HG03108 (cell line): ENCODE results near the gene DAPK1.
A peak's percentile ranks its signal among the peaks of the same experiment; 100 is the strongest.
"Not testable (repeated sequence)": the region's sequence is repeated elsewhere in the genome, so short reads cannot be mapped to it uniquely, and the experiment has no call there.

Experiments
- ATAC-seq: cut with Tn5 transposase; IDR thresholded peaks from one replicate; pipeline ENCODE4 v1.9.1; 2021; ENCODE audit warnings: moderate library complexity; ENCODE audit not compliant: unreplicated experiment

Gene DAPK1

DNA sequence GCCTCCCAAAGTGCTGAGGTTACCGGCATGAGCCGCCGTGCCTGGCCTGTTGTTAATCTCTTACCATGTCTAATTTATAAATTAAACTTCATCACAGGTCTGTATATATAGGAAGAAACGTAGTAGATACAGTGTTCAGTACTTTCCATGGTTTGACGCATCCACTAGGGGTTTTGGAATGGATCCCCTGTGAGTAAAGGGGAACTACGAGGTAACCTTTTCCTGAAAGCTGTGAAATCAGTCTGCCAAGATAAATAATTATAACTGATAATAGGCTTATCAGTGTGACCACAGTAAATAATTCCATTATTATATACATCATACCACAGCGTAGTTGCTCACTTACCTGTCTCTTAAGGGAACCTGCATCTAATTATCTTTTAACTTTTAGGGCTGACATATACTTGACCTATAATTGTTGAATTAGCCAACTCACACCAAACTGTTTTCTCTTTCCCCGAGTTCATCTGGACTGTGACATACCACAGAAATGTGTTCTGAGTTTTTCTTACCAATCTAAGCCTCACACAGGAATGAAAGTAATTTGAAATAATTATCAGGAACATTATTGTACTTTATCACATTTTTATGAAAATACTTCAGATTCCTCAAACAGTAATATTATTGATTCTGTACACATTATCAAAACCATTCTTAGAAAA is 42.9 kb downstream of the DAPK1 start:
- ATAC-seq = no peak

DNA sequence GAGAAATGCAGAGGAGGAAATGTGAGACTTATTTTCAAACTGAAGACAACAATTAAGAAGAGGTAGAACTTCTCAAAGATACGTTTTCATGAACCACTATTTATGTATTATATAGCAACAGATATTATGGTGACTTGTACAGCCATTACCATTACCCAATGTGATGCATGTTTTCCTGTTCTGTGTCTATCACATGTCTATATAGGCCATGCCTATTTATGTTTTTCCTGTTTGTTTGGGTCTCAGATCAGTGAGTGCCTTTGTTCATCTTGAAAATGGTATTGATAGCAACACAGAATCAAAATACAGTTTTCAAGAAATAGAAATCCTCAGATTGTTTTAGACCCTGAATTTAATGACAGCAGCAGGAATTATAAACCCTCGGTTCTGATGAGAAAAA is 44.0 kb downstream of the DAPK1 start:
- no peak for ATAC-seq

DNA sequence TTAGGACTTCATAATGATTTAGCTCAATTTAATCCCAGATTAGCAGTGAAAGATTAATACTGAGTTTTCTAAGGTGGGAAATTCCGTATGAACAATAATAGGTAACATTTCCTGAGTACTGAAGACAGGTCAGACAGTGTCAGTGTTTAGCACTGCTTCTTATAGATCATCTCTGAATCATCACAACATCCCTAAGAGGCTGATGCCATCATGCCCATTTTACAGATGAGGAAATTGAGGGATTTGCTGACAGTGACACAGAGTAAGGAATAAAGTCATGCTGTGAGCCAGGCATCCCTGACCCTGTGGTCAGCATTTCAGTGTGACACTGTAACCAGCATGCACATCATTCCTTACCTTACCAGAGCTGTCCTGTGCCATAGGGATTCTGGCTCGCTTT is 44.5 kb downstream of the DAPK1 start:
- ATAC-seq = no peak

DNA sequence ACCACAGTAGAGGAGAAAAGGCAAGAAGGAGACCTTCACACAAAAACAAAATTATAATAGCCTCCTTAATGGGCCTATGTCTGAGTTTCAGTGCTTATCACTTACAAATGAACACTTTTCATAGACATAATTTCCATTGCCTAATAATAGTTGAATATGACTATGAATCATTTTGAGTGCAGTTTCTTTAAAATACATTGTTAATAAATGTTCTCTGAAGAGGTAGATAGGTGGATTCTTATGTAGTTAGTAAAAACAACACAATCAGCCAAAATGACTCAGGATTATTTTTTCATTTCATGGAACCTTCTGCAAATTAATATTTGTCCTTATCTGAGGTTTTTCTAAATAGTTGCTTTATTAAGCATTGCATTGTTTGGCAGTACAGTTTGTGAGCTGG is 45.6 kb downstream of the DAPK1 start:
- ATAC-seq = no peak

DNA sequence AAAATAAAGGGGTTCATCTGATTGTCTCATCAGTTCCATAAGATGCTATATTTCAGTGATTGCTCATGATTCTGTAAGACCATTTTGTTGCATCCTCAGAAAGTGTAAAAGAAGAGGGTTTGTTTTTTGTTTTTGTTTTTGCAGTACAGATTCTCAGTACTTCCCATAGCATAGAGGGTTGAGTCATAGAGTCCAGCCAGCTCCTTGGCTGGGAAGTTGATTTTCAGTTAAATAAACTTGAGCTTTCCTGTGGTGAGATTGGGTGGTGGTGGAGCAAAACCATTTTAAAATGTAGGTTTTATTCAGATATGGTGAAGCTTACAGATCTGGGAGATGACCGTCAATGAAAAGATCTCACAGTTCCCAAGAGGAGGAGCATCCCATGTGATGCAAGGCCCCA is 48.2 kb downstream of the DAPK1 start:
- ATAC-seq = no peak

DNA sequence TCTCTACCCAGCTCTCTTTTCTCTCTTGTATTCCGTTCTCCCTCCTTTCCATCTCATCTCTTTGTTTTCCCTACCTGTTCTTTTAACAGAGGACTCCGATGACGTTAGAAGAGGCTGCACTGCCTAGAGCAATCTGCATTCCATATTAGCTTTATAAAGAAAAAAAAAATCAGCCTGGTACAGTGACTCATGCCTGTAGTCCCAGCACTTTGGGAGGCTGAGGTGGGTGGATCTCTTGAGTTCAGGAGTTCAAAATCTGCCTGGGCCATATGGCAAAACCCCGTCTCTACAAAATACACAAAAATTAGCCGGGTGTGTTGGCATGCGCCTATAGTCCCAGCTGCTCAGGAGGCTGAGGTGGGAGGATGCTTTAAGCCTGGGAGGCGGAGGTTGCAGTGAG is 49.0 kb downstream of the DAPK1 start:
- no peak for ATAC-seq

DNA sequence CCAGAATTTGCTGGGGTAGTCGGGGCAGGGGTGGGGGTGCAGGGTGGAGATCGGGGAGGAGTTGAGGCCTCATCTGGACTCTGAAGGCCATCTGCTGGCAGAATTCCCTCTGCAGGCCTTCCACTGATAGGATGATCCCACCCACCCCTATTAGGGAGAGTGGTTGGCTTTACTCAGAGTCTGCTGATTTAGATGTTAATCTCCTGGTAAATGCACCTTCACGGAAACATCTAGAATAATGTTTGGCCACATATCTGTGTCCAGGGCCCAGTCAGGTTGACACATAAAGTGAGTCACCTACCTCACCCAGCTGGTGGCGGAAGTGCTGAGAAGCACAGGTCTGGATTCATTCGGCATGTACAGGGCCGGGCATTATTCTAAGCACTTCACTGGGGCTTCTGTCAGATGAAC is 50.0 kb downstream of the DAPK1 start:
- ATAC-seq = no peak

DNA sequence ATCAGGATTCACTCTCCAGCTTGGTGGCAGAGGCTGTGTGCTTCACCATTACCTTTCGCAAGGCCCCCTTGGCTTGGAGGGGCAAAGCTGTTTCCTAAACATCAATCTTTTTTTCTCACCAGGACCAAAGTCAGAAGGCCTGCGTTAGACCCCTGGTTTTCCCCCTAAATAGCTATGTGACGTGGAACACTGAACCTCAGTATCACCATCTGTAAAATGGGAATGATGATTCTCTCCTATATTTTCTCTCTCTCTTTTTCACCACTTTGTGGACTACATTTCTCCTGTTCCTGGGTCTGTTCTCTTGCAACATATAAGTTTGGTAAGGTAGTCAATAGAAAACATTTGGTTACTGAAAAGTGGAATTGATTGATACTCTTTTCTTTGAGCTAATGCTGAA is 50.5 kb downstream of the DAPK1 start:
- no peak for ATAC-seq

DNA sequence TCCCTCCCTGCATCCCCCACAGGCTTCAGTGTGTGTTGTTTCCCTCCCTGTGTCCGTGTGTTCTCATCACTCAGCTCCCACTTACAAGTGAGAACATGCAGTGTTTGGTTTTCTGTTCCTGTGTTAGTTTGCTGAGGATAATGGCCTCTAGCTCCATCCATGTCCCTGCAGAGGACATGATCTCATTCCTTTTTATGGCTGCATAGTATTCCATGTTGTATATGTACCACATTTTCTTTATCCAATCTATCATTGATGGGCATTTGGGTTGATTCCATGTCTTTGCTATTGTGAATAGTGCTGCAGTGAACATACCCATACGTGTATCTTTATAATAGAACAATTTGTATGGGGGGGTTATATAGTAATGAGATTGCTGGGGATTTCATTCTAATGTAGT is 51.4 kb downstream of the DAPK1 start:
- not testable (repeated sequence) for ATAC-seq

DNA sequence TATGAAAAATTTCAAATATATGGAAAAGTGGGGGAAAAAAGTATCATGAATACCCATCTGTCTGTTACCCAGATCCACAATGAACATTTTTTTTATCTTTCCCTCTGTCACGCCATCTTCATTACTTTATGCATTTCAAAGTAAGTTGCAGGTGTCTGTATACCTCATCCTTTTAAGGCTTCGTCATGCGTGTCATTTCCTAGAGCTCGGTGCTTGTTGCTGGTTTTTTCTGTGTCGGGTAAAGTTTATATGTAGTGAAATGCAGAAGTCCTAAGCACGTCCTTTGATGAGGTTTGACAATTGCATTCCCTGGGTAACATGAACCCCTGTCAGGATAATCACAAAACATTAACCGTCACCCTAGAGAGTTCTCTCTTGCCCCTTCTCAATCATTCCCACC is 52.1 kb downstream of the DAPK1 start:
- ATAC-seq = no peak

DNA sequence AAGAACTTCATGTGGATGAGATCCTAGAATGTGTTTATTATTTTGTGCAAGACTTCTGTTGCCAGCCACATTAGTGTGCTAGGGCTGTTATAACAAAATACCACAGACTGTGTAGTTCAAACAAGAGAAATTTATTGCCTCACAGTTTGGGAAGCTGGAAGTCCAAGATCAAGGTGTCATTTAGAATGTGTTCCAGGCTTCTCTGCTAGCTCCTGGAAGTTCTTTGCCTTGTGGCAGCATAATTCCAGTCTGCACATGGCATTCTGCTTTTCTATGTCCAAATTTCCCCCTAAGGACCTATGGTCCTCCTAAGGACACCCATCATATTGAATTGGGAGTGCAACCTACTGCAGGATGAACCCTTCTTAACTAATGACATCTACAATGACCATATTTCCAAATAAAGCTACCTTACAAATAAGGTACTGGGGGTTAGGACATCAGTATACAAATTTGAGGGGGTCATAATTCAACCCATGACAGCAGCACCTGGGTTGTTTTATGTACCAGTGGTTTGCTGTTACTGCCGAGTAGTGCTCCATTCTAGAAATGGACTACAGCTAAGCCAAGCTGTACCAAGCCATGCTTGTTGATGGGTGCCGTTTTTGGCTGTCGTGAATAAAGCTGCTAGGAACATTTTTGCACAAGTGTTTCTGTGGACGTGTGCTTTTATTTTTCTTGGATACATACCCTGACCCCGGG is 52.7 kb downstream of the DAPK1 start:
- no peak for ATAC-seq

DNA sequence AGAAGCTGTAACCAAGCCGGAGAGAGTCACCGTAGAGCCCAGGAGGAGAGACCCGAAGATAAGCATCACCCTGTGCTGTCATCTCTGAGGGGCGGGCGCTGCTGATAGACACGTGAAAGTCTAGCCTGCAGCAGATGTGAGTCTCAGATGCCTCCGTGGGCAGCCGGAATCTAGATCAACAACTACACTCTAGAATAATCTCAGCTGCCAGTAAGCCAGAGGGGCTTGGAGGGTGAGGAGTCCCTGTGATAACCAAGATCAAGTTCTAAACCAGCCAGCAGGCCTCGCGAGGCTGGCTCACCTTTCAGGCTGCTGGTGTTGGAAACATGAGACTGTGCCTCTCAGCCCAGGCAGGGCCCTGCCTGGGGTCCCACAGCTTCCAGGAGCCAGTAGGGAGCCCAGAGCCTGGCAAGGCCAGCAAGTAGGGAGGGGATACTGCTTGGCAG is 54.1 kb downstream of the DAPK1 start:
- no peak for ATAC-seq

DNA sequence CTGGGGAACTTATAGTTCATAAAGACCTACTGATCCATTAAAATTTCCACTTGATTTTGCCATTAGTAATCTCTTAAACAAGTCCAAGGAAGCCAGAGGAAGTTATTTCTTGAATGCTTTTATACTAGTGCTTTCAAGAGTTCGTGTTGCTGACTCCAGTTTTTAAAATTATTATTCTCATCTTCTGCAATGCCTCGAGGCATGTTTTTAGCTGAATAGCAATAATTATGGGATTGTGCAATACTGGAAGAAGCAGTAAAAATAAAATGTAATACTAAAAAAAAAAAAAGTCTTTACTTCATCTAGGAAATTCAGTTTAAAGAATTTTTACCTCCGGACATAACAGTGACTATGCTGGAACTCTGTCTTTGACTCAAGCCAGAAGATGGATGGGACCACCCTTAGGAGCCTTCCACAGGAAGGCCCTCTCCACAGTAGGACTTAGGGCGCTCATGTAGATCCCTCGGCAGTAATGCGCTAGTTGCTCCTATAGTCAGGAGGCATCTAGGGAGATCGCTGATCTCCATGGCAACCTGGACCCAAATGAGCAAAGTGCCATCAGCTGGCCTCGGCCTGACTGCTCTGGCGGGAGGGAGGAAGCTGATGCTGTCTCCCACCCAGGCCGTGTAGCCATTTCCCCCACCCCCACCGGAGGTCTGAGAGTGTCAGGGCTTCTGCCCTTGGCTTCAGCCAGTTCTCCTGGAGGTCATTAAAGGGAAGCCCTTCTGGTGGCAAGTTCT is 56.7 kb downstream of the DAPK1 start:
- no peak for ATAC-seq

DNA sequence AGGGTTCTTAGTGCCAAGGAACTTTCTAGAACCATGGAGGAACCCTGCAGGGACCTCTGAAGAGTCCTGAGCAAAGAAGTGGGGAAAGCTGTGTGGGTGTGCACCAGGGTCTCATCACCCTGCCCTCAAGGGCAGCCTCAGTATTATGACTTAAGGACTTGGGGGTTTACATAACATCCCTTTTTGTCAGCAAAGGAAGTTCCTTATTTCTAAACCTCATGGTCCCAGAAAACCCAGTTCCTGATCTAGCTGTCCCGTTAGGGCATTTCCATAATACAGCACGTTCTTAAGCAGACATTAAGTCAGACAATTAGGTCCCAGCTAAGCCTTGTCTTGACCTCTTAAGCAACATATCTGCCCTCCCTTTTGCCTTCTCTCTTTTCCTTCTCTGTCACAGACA is 57.3 kb downstream of the DAPK1 start:
- no peak for ATAC-seq

DNA sequence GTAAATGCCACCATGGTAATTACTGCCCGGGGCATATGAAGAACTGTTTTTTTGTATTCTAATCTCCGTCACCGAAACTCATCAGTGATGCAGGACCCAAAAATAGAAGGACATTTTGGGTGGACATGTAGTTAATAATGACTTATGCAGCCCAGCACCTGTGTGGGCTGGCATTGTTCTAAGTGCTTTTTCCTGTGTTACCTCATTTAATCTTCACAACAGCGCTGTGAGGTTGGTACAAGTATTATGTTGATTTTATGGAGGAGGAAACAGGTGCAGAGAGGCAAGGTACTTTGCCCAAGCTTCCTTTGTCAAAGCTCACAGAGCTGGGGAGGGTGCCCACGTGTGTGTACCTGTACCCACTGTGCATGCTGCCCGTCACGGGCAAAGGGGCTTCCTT is 58.4 kb downstream of the DAPK1 start:
- no peak for ATAC-seq

DNA sequence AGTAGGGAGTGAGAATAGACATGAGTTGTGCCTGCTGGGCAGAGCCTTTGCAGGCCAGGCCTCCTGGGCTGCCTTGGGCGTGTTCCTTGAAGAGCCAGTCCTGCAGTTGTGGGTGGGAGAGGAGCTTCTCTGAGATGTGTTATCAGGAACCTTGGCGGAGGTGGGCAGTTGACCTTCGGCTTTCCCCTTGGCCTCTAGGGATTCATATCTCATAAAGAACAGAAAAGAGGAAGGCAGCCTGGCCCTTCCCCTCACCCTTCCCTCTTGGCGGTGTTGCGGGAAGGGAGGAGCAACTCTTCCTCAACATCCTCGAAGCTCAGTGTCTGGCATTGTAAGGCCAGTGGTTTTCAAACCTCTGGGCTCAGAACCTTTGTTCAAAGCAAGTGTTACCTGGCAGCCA is 59.2 kb downstream of the DAPK1 start:
- ATAC-seq = no peak

DNA sequence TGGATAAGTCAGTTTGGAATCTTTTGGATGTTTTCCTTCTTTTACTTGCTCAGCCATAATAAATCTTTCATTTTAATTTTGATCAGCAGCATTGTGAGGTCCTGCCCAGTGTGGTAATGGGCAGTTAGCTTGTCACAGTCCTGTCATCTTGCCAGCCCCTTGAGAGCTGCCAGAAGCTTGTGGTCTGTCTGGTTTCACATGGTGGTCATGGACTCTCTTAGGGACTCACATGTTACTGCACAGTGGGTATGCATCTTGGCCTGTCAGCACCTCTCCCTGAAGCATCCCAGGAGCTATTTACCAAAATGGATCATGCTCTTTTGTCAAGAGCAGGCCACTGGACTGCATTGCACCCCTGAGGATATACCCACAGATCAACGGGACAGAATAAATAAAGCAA is 60.3 kb downstream of the DAPK1 start:
- ATAC-seq = peak; percentile 42

DNA sequence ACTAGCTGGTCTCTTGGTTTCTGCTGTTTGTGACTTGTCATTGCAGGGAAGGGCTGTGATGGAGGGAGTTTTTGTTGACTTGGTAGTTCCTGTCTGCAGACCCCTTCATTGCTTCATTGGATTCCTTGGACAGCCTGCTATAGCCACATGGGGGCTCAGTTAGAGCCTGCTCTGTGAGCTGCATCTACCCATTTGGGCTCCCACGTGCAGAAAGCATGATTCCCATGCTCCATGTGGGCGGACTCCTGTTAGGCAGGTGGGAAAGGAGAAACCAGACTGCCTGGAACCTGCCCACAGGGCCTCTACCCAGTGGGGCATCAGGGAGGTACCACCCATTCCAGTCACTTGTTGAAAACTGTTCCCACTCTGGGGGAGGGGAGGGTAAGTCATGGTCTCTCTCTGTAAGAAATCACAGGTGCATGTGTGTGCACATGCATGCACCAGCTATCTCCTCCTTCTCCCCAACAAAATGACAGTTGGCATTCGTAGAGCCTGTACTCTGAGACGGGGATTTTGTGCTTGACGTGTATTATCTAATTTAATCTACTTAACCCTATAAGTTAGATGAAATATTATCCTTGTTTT is 61.0 kb downstream of the DAPK1 start:
- no peak for ATAC-seq

DNA sequence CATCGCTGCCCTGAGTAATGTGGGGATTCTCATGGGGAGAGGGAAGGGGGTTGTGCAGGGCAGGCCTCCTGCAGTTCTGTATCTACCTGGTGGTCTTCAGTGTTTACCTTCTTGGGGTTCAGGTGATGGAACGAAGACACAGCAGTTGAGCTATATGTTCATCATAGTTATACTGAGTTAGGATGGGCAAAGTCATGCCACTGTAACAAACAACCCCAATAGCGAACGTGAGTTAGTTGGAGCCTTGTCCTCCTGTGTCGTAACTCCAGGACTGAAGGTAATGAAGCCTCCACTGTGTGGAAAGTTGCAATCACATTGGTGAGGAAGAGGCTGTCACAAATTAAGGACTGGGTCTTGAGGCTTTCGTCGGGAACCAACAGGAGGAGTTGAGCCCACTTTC is 64.4 kb downstream of the DAPK1 start:
- ATAC-seq = no peak

DNA sequence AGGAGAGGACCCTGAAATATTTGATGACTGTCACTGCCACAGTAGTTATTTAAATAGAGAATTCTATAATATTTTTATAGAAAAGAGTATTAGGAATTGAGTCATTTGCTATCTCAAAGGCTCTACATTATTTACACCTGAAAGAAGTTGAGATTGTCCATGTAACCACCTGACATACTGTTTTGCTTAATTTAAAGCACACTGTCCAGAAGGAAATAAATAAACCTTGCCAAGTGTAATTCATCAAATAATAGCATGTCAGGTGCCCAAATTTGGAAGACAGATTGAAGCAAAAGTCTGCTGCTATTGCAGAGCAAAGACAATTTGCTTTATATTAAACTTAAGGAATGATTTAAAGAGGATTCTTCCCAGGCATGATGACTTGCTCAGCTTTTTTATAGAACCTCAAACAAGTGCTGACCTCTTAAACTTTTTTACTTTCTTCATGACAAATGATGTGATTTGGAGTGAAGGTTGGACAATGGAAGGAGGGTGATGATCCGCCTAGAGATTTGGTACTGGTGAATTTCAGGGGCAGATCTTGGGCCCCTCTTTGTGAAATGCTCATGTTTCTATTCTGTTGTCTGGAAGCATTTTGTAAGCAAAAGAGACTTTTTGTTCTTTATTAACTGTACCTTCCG is 65.0 kb downstream of the DAPK1 start:
- ATAC-seq = no peak

DNA sequence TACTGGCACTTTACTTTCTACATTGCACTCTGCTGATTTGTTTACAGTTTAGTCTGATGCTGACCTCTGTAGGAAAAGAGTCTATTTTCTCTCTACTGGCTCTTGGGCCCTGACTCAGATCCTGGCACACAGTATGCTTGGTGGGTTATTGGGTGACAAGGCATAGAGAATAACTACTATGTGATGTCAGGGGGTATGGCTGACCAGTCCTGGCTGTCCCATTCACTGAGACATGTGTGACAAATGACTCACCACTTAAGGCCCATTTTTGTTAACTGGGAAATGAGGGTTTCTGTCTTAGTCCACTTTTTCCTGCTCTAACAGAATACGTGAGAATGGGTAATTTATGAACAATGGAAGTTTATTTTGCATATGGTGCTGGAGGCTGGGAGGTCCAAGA is 66.4 kb downstream of the DAPK1 start:
- no peak for ATAC-seq
